Hepatocyte (in vitro differentiated cells): Measurements from ENCODE around the gene AGBL4.

Source experiments
- CTCF ChIP-seq: fragments of 200-600 bp; sonication (generic); IDR thresholded peaks from 2 replicates; pipeline ENCODE4 v1.5.1; 2016; ENCODE audit warnings: antibody characterized with exemption, mild to moderate bottlenecking; ENCODE audit not compliant: poor library complexity
- EZH2 ChIP-seq: fragments of 200-600 bp; sonication (generic); IDR thresholded peaks from 2 replicates; pipeline ENCODE4 v1.6.1; 2016; ENCODE audit warnings: antibody characterized with exemption, mild to moderate bottlenecking, borderline replicate concordance
- EZH2phosphoT487 ChIP-seq: fragments of 200-600 bp; sonication (generic); IDR thresholded peaks from one replicate; pipeline ENCODE4 v1.6.1; 2018; ENCODE audit warnings: antibody characterized with exemption, mild to moderate bottlenecking, low read depth, moderate library complexity; ENCODE audit not compliant: unreplicated experiment, severe bottlenecking

DNA sequence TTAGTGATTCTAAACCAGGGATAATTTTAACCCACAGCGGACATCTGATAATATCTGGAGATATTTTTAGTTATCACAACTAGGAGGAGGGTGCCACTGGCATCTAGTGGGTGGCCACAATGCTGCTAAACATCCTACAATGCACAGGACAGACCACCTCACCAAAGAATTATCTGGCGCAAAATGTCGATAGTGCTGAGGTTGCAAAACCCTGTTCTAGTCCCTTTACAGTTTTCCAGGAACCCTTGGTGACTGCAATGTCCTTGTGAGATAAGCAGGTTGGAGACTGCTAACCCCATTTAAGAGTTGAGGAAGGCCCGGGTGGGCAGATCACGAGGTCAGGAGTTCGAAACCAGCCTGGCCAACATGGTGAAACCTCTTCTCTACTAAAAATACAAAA is 1083.9 kb downstream of the AGBL4 start:
- TF ChIP-seq CTCF, result no peak
- TF ChIP-seq EZH2, result no peak
- no peak for TF ChIP-seq EZH2phosphoT487
